OCI-LY3 (cell line): ENCODE measurements around the gene PPP2R2D.

ENCODE experiments used
- CTCF ChIP-seq: fragments of 200-600, 300-600 bp; sonication (generic); IDR thresholded peaks from 2 replicates; pipeline ENCODE4 v1.5.1; 2014; ENCODE audit warnings: antibody characterized with exemption, low read length, low read depth
- EZH2phosphoT487 ChIP-seq: fragments of 200-600 bp; shearing (Covaris generic); IDR thresholded peaks from 2 replicates; pipeline ENCODE4 v1.6.1; 2018; ENCODE audit warnings: antibody characterized with exemption, mixed run types, low read depth

- TF ChIP-seq CTCF (no peak), EZH2phosphoT487 (no peak)
These were observed 48.4 kb downstream of the PPP2R2D start for GRCh38 chr10:131949041-131949862.
